ENCODE results near the gene CLEC20A. TPM values are rescaled to one million over a fixed set of nuclear protein-coding genes. Genes with fewer than 3 reads are reported as not detected.

The CLEC20A gene
- total RNA-seq, 4 donors from 2014 or later: not detected

DNA sequence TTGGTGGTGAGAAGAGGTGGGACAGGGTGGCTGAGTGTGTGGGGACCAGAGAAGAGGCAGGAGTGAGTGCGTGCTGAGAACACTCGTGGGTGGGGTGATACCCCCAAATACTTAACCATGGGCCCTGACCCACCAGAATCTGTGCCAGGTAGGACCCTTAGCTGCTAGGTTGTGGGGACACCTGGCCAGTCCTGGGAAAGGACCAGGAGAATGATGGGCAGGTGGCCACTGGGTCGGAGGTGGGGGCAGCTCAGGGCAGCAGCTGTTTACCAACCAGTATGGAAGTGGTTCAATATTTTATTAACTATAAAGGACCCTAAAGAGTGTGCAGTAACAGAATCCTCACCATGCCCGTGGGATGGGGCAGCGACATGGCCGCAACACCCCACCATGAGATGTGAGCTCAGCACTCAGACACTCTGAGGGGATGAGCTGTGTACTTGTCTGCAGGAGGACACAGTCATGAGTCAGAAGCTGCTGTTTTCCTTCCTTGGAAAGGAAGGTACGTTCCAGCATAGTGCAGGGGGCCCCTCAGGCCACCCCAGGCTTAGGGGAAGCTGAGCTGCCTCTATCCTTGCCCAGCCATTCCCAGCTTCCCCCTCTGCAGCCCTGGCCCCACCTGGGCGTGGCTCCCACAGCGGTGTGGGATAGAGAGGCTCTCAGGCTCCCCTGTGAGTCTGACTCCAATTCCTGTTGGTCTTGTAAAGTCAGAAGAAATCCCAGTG lies 41.6 kb upstream of the CLEC20A start:
- Histone ChIP-seq H3K36me3 (no peaks in the 10 kb centered on the region), H3K4me1 (peaks cover 0 to 4% of the 10 kb centered on the region in 2 donors), H3K4me3 (no peak overlapping the region), H3K27ac (no peak overlapping the region), H3K9me3 (no peaks in the 10 kb centered on the region), H3K27me3 (no peaks in the 10 kb centered on the region)
- intact Hi-C loops (cut with DNase I; ENCODE audit: low total_unique reads): no loop called here
- DNase-seq: no peak
- TF ChIP-seq, protein P1, sequence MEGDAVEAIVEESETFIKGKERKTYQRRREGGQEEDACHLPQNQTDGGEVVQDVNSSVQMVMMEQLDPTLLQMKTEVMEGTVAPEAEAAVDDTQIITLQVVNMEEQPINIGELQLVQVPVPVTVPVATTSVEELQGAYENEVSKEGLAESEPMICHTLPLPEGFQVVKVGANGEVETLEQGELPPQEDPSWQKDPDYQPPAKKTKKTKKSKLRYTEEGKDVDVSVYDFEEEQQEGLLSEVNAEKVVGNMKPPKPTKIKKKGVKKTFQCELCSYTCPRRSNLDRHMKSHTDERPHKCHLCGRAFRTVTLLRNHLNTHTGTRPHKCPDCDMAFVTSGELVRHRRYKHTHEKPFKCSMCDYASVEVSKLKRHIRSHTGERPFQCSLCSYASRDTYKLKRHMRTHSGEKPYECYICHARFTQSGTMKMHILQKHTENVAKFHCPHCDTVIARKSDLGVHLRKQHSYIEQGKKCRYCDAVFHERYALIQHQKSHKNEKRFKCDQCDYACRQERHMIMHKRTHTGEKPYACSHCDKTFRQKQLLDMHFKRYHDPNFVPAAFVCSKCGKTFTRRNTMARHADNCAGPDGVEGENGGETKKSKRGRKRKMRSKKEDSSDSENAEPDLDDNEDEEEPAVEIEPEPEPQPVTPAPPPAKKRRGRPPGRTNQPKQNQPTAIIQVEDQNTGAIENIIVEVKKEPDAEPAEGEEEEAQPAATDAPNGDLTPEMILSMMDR (IDR thresholded peaks at IDR 0.05): no peak
- TF ChIP-seq POLR2A (IDR thresholded peaks at IDR 0.05): no peak

DNA sequence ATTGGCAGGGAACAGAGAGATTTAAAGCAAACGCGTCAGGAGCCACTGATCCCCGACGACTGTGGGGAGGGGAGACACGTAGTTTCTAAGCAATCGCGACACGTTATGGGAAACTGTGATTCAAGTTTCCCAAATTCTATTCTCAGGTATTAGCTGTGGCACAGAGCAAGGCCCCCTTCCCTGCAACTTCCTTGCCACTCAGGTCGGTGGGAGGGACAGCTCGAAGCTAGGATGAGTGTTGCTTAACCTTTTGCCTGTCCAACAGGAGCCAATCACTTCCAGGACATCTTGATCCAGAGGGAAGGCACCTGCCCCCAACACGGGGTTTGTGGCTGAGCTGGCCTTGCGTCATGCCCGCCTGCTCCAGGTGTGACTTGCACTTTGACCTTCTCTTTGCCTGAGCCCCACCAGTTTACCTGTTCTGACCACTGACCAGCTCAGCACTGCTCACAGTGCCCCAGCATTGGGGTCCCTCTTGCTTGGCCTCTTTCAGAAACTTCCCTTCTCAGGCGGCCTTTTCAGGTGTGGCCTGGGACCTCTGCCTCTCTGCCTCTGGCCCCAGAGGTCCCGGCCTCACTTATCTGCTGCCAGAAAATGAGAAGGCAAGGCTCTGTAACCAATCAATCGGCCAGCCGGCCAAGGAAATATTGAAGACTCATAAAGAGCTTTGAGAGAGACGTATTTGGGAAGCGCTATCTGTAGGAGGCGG lies 40.8 kb upstream of the CLEC20A start:
- H3K4me1 ChIP-seq: peaks cover 0 to 4% of the 10 kb centered on the region in 2 donors
- no peak for DNase-seq
- no peaks in the 10 kb centered on the region for H3K36me3 ChIP-seq
- no peak overlapping the region for H3K27ac ChIP-seq
- intact Hi-C loops (cut with DNase I; ENCODE audit: low total_unique reads): no loop called here
- no peaks in the 10 kb centered on the region for H3K9me3 ChIP-seq
- H3K27me3 ChIP-seq: no peaks in the 10 kb centered on the region
- TF ChIP-seq, protein P1 (IDR thresholded peaks at IDR 0.05): no peak
- TF ChIP-seq POLR2A (IDR thresholded peaks at IDR 0.05): no peak
- H3K4me3 ChIP-seq: no peak overlapping the region

DNA sequence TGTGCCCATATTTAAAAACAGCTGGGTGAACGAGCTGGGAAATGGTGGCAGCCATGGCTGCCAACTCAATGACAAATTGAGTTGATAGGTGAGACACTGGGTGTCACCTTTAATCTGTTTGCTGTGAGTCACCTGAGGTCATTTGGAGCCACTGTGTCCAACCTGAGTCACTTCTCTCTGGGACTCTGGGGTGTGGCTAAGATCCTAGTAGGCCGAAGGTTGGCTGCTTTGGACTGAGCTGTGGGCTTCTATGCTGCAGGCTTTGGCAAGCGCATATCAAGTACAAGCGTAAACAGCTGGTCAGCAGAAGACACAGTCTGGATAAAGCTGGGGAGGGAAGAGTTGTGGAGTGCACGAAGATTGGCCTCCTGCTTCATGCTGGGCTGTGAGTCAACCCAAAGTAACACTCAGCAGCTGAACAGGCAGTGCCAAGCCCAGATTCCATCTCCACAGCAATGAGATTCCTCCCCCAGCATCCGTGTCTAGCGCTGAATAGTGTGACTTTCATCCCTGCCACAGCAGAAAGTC lies 40.1 kb upstream of the CLEC20A start:
- Histone ChIP-seq H3K9me3 (no peaks in the 10 kb centered on the region), H3K27me3 (no peaks in the 10 kb centered on the region), H3K4me3 (no peak overlapping the region), H3K36me3 (no peaks in the 10 kb centered on the region), H3K27ac (no peak overlapping the region), H3K4me1 (peaks cover 0 to 4% of the 10 kb centered on the region in 2 donors)
- TF ChIP-seq, protein P1 (IDR thresholded peaks at IDR 0.05): no peak
- no peak for TF ChIP-seq POLR2A (IDR thresholded peaks at IDR 0.05)
- peak; percentile 36 to 57 for DNase-seq
- intact Hi-C loops (cut with DNase I; ENCODE audit: low total_unique reads): no loop called here

DNA sequence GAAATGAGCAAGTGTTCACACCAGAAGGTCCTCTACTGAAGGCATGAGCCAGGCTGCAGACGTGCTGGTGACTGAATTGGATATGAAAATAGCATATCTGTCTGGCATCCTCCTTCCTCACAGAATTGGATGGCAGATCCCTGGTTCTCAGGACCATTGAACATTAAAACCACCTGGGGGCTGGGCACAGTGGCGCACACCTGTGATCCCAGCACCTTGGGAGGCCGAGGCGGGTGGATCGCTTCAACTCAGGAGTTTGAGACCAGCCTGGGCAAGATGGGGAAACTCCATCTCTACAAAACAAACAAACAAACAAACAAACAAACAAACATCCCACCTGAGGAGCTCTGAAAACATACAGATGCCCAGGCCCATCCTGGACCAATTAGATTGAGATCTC lies 39.6 kb upstream of the CLEC20A start:
- H3K4me1 ChIP-seq: no peaks in the 10 kb centered on the region
- H3K4me3 ChIP-seq: no peak overlapping the region
- DNase-seq: no peak
- no peak overlapping the region for H3K27ac ChIP-seq
- TF ChIP-seq, protein P1 (IDR thresholded peaks at IDR 0.05): no peak
- no peak for TF ChIP-seq POLR2A (IDR thresholded peaks at IDR 0.05)
- no peaks in the 10 kb centered on the region for H3K27me3 ChIP-seq
- intact Hi-C loops (cut with DNase I; ENCODE audit: low total_unique reads): no loop called here
- no peaks in the 10 kb centered on the region for H3K9me3 ChIP-seq
- no peaks in the 10 kb centered on the region for H3K36me3 ChIP-seq

Measured in uterus (tissue), 4 donors.